ENCODE data around the gene OAS1.

The OAS1 gene

GRCh38 chr12:112967858-112968257 is 61.1 kb downstream of the OAS1 start:
- no peak for DNase-seq

All from NK-92 treated with Interleukin-12 subunit alpha and Interleukin-12 subunit beta, amount 100 ng/mL, for 24 hours (cell line).